GM12872 (cell line): ENCODE measurements around the gene NR2F1-AS1.

Experiments used
- CTCF ChIP-seq: IDR thresholded peaks from 3 replicates; pipeline ENCODE4 v1.5.1; 2011; ENCODE audit warnings: low read depth, mild to moderate bottlenecking, low read length, moderate library complexity; ENCODE audit not compliant: insufficient read depth

NR2F1-AS1 gene

GRCh38 chr5:93503598-93504067 is 77.4 kb downstream of the NR2F1-AS1 start:
- no peak for TF ChIP-seq CTCF

GRCh38 chr5:93497096-93497495 is 83.9 kb downstream of the NR2F1-AS1 start:
- TF ChIP-seq CTCF: no peak

- no peak for TF ChIP-seq CTCF
Measured at GRCh38 chr5:93479982-93480509, 101.0 kb downstream of the NR2F1-AS1 start.

GRCh38 chr5:93477816-93478215 is 103.2 kb downstream of the NR2F1-AS1 start:
- TF ChIP-seq CTCF: no peak

GRCh38 chr5:93476251-93476742 is 104.7 kb downstream of the NR2F1-AS1 start:
- no peak for TF ChIP-seq CTCF

GRCh38 chr5:93462916-93463315 is 118.1 kb downstream of the NR2F1-AS1 start:
- no peak for TF ChIP-seq CTCF

- TF ChIP-seq CTCF: no peak
Measured at GRCh38 chr5:93461756-93462155, 119.3 kb downstream of the NR2F1-AS1 start.

- no peak for TF ChIP-seq CTCF
Measured at GRCh38 chr5:93460286-93460685, 120.7 kb downstream of the NR2F1-AS1 start.
